HG02588 (cell line): ENCODE measurements around the gene LSM11.
A peak's percentile ranks its signal among the peaks of the same experiment; 100 is the strongest.

ENCODE experiments used
- ATAC-seq: cut with Tn5 transposase; IDR thresholded peaks from one replicate; pipeline ENCODE4 v1.9.1; 2021; ENCODE audit warnings: mild to moderate bottlenecking, moderate library complexity; ENCODE audit not compliant: unreplicated experiment

Gene LSM11

DNA sequence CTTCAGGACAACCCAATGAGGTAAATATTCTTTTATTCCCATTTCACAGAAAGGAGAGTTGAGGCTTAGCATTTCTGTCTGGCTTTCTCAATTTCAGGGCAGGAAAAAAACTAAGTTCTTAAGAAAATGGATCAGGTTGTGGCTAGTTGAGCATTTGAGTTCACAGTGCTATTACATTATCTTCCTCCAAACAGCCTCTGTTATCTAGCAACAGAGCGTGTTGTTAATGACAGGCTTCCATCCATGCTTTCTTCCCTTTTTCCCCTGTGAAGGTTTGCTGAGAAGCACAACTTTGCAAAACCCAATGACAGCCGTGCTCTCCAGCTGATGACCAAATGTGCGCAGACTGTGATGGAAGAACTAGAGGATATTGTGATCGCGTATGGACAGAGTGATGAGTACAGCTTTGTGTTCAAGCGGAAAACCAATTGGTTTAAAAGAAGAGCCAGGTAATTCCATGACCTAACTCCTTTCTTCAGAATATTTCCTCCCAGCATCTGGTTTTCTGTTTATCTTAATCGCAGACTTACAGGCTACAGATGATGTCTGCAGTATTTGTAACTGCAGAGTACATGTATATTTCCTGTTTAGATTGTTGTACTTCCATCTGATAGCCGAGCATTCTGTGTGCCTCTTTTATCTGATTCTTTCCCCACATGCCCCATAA lies 10.8 kb upstream of the LSM11 start:
- no peak for ATAC-seq

DNA sequence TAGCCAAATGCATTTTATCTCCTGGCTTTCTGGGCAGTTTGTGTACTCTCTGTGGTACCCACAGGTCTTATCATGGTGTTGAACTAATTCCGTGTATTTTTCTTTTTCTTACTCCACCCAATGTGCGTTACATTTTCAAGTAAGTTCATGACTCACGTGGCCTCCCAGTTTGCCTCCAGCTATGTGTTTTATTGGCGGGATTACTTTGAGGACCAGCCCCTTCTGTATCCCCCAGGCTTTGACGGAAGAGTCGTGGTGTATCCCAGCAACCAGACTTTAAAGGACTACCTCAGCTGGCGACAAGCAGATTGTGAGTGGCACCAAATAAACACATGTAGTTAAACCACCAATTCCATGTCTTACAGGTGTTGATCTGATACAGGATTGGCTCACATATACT lies 9.1 kb upstream of the LSM11 start:
- no peak for ATAC-seq

DNA sequence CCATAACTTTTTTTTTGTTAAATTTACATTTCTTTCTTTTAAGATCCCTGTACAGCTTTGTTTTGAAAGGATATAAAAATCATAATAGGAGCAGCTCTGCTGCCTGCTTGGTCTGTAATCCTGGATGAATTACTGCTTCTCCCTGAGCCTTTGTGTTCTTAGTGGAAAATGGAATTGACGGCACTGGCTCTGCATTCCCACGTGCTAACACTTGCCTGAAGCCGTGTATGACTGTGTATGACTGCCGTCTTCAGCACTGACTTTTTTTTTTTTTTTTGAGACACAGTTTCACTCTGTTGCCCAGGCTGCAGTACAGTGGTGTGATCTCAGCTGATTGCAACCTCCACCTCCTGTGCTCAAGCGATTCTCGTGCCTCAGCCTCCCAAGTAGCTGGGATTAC lies 7.5 kb upstream of the LSM11 start:
- ATAC-seq, result no peak

DNA sequence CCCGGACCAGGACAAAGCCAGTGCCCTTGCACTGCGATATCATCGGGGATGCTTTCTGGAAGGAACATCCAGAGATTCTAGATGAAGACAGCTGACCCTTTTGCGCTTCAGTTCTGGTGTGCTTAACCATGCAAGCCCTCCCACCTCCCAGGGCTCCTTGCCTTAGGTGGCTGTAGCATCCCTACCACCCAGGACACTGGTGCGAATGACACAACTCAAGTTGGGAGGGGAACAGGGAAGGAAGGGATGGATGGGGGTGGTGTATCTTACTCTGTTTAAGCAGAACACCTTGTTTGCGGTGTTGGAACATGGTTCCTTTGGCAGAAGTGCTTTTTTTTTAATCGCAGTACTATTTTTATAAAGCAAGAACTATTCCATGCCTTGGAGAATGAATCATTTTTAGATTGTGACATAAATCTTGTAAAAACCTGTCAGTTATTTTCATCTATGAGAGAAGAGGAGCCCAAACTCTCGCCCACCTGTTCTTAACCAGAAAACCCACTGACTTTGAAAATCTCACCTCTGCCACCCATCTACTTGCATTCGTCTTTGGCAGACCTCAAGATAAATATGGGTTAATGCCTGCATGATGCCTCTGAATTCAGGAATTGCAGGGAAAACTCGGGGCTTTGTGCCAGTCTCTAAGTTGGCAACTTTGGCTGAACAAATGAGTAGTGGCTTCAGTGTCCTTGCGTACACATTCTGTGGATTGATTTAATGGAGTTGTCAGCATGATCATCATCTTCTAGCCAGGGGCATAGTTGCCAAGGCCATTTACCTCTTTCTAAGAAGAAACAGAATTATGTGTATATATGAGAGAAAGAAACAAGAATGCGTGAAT lies 3.9 kb upstream of the LSM11 start:
- no peak for ATAC-seq

DNA sequence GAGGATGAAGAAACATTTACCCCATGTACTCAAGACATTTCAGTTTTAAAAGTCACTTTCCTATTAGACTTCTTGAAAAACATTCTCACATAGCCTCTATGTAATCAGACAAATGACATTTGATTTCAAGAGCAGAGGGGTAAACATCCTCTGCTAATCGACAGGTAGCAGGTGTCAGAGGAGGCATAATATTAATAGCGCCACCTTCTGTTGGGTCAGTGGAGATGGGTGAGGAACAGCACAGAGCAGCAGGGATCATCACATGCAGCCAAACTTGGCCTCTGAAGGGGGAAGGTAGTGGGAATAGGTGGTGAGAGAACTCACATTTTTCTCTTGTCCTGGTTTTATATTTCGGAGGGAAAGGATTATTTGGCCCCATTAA lies 3.3 kb upstream of the LSM11 start:
- no peak for ATAC-seq

DNA sequence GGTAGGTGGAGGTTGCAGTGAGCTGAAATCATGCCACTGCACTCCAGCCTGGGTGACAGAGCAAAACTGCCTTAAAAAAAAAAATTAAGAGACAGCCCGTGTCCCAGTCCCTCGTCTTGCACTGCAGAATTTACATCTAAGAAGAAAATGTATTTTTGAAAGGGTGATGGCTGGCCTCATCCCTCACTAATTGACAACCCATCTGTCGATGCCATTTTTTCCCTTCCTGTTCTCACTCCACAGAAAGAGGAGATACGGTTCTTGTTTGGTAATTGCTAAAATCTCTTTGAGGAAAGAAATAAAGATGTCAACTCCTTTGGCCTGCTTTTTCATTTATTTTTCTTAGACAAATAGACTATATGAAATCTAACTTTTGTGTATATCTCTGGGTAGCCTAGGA lies 2.4 kb upstream of the LSM11 start:
- no peak for ATAC-seq

DNA sequence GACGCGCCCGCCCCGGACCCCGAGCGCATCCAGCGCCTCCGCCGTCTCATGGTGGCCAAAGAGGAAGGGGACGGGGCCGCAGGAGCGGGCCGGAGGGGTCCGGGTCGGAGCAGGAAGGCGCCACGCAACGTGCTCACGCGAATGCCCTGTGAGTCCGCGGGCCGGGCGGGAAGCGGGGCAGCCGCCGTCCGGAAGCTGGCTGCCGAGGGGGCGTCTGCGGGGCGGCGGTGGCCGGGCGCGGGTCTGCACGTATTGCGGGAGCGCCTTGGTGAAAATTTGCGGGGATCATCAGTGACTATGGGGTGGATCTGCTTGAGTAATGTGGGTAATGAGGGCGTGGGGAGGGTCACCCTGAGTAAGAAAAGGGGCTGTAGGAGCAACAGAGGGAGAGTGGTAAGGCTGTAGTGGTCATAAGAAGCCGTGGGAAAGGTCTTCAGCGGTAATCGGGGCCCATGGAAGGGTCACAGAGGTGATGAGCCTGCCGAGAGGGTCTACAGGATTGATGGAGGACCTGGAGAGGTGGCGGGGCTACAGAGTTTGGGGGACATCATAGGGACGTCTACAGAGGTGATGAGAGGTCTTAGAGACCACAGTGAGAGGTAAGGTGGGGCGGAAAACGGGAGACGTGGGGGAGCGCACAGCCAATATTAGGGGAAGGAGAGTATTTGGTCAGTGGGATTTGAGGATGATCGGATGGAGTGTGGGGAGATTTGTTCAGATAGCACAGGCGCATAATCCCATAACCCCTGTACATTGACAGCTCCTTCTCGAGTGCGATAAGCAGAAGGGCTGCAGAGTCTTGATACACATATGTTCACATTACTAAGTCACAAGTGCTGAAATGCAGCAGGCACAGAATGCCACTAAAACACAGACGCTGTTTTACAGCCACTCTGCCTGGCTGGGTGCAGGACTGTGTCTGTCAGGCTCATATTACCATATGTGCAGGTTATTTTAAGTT lies 819 bp downstream of the LSM11 start:
- peak; percentile 27 for ATAC-seq

DNA sequence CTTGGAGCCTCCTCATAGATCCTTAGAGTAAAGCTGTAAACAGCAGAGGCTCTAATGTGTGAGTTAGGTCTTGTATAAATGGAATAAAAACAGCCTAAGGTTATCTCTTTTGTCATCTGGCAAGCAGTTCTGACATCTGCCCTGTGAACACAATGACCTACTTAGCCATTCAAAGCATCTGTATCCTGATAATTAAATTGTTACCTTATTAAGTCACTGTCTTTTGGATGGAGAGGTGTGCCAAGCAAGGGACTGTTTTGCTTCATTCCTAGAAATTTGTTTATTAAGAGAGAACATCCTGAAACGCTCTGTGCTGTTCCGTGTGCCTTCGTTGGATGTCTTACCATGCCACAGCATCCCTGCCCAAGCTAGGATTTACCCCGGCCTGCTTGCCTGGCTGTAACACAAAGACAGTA lies 1.5 kb downstream of the LSM11 start:
- no peak for ATAC-seq

DNA sequence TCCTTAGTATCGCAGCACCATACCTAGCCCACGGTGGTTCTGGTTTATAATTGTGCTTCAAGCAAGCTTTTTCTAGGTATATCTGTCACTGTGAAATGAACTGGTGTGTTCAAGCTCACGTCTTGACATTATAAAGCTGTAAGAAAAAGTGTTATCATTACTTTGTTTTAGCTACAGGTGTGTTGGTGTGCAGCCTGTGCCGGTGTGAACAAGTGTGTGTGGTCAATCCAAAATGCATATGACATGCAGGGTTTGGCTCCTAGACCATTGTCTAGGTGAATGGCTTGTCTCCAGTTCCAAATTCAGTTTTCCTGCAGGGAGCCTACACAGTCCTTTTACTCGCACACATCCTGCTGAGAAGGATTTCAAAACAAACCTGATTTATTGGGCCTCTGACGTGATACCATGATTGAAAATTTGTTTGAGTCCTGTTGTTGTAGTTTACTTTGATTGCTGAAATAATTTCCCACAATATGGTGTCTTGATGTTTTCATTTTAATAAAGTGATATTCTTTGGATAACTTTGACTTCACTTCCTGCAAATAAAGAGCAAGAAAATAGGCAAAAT lies 3.7 kb downstream of the LSM11 start:
- no peak for ATAC-seq

DNA sequence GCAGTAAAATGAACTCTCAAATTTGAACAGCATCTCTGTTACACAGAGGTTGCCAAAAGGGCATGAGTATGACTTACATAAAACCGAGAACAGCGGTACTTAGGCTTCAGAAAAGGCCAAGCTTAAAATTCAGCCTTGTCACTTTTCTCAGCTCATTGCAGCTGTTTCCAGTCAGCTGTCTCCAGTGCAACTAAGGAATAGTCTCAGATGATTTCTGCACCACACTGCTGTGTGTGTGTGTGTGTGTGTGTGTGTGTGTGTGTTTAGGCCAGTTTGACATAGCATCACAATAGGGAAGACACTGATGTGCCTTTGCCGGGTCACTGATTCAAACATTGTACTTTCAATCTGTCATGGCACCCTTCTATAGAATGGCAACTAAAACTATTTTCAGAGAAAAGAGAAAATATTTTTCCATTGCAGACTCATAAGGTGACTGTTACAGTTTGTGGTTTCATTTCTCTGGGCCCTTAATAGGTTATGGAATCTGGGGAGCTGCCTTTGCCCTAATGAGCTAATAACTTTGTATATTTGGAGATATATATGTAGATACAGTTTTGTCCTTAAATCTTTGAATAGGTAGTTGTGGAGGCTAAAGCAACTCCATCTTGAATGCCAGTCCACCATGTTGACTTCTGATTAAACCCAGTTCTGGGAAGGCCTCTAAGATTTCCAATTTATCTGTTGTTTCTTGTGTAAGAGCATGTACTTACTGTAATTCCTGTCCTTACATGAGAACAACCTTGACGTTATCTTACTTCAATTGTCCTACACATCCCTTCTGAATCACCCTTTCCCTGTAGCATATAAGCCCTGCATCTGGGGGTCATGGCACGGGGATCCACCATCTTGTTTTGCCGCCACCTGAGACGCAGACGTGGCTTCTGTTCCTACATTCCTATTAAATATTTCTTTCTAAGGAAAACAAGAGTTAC lies 4.5 kb downstream of the LSM11 start:
- ATAC-seq, result no peak

DNA sequence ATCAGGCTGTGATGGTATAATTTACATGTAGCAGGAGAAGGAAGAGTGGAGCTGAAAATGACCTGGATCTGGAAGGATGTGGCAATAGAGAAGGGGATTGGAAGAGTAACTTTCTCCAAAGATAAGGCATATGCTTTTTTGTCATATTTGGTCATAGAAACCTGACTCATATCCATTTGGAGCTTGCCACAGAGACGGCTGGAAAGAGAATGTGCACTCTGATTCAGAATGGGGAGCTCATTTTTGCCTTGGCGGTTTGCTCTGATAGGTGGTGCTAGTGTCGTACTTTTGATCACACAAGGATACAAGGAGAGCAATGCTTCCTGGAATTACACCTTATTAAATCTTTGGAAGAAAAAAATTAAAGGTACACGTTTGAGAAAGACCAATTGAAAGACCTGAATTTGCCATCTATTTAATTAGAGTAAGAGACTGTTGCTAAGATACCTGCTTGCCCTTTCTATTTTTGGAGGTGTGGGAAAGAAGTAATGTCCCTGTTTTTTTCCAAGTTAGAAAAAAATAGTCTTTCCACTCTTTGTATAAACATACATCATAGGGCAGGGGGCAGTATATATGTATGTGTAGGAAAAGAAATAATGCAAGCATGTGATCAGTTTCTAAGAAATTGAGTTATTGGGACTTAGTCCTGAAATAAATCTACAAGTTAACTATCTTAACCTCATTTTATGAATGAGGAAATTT lies 5.4 kb downstream of the LSM11 start:
- ATAC-seq, result no peak

DNA sequence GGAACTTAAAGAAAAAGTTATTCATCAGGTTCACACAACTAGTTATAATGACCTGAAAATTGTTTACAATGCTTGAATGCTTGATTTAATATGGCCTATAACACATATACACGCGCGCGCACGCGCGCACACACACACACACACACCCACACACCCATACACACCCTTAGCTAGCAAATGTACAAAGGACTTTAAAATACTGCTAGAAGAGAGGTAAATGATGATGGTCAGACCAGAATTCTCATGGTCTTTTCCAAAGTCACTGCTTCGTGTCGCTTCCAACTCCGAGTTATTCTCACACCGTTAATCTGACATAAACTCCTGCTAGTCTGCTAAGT lies 5.9 kb downstream of the LSM11 start:
- ATAC-seq, result no peak

DNA sequence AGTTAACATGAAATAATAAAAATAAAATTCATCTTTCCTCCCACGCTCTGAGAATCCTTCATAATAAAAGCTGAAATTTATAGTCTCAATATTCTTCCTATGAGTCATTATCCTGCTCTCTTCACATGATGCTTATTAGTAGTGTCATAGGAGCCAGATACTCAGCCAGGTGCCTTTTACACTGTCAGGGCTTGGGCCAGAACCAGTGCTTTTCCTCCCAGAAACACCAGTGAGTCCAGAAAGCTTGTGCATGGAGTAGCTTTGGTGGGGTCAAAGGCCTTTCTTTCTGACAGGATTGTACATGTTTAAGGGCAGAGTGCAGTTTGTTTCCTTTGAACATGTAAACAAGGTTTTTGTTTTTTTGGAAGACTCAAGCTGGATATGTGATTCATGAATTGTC lies 6.8 kb downstream of the LSM11 start:
- ATAC-seq, result no peak

DNA sequence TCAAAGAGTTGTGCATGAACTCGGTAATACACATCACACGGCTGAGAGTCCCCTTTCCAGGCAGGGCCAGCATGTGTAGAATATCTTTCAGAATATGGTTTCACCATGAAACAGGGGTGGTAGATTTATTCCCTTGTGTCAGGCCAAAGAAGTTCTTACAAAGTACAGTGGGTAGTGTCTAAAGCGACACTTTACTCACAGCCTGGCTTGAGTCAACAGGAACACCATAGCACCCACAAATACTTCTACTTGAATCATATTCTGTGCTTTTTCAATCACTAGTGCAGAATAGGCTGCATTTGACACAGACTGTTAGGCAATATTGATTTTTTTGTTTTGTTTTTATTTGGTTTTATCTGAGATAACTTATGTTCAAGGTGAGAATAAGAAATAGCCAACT lies 12.6 kb downstream of the LSM11 start:
- ATAC-seq, result no peak

DNA sequence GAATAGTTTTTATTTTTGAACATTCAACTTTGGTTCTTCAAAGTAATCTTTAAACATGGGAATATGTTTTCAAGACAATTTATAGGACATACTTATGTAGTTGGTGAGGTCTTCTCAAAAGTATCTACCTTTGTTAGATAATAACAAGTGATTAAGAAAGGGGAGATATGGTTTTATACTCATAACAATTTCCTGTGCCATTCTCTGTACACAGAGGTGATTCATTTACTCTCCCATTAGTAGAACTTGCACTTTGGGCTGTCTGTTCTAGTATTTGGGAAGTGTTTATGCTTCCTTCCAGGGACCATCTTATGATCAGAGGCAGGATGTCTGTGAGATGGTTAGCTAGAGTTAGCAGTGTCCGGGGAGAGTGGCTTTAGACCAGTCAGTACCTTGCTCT lies 15.2 kb downstream of the LSM11 start:
- no peak for ATAC-seq

DNA sequence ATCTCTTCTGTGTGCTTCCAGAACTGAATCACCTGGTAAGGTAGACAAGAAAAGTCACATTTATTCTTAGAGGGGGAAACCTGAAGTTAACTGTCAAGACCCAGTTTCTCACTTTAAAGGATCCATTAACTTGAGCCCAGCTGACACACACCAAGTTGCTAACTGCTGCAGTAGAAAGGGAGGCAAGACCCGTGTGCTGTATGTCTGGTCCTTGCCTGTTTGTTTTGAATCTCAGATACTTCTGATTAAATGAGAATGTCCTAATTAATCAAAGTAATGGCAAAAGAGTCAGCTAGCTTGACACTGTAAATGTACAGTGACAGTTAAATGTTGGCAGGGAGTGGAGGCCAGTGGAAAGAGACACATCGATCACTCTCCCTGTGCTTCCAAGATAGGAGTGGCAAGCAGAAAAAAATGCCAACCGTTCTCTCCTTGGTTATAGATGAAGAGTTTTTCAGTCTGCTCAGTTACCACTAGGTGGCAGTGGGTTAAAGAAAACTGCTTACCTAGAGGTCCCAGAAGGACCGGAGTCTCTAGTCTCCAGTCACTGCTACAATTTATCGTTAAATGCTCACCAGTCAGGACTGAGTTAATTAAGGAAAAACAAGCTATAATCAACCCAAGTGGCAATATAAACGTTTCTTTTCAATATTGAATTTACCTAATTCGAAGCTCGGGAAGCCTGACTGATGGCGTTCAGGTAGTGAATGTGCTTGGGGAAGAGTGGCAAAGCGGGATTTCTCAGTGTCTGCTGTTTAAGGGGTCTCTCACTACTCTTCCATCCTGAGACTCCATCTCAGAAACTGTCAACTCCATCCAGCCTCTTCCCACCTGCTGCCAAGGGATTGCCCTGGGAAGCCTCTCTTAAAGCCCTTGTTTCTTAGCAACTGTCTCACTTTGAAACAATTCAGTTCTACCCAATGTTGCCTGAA lies 18.4 kb downstream of the LSM11 start:
- ATAC-seq, result peak; percentile 74

DNA sequence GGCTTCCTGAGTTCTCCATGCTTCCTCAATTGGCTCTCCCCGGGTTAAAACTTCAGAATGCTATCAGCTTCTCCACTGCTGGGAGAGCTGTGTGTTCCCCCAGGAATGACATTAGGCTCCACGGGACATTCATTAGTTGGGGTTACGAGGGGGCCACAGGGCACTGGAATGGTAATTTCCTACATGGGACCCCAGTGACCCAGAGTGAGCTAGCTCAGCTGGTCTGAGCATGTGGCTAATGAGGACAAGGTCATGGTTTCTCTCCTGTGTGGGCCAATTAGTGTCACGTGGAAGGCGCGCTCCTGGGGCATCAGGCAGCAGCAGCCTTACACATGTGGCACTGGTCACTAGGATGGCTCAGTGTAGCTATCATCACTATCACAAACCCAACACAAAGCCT lies 21.0 kb downstream of the LSM11 start:
- ATAC-seq, result no peak

DNA sequence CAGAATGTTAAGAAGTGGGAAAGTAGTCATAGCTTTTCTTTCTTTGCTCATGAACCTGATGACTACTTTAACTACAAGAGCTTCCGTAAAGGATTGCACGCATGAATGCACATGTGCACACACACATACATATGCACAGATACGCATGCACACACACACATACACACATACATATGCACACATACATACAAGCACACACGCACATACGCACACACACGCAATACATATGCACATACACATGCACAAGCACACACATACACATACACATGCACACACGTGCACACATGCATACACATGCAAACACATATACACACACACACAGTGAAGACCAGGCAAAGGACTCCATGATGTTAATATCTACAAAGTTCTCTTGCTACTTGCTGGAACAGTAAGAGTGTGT lies 22.9 kb downstream of the LSM11 start:
- ATAC-seq, result no peak

DNA sequence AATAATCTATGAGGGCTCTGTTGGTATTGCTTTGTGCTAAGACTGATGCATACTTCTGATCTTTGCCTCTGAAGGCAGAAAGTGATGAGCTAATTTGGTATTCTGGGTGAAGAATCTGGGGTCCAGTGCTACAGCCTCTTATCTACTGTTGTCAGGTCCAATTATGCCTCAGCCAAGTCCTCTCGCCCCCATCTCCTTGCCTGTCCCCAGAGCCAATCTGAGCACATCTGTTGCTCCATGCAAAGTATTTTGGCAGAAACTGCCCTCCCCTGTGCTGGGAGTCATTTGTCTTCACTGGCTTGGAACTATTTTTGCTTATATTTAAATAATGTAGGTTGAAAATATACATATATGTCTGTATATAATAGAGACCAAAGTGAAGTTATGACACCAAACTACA lies 23.4 kb downstream of the LSM11 start:
- ATAC-seq, result no peak
